ENCODE results near the gene RAF1. TPM values are rescaled to one million over a fixed set of nuclear protein-coding genes. Genes with fewer than 3 reads are reported as not detected.
"Not testable (repeated sequence)": the region's sequence is repeated elsewhere in the genome, so short reads cannot be mapped to it uniquely, and the experiment has no call there.

RAF1 gene
- total and polyA plus RNA-seq, 5 donors from 2014 or later: 54.1 to 133 (median 68.8) TPM

GRCh38 chr3:12543497-12543896 lies 120.4 kb downstream of the RAF1 start:
- DNase-seq; H3K27me3 ChIP-seq (ENCODE audit: control insufficient read depth, insufficient read depth, low read length); H3K4me1 Mint-ChIP-seq; H3K4me1 ChIP-seq (ENCODE audit: control insufficient read depth, insufficient read depth, low read length, poor library complexity, severe bottlenecking); H3K36me3 Mint-ChIP-seq; H3K27ac Mint-ChIP-seq; H3K27me3 Mint-ChIP-seq; H3K4me3 ChIP-seq (ENCODE audit: low read depth, low read length); H3K4me3 Mint-ChIP-seq; H3K9me3 ChIP-seq (ENCODE audit: control insufficient read depth in 2 of 2, low read length in 2 of 2); ATAC-seq (ENCODE audit: low read depth in 2 of 2); H3K27ac ChIP-seq (ENCODE audit: insufficient read depth, low read length, poor library complexity, severe bottlenecking); H3K9me3 Mint-ChIP-seq; H3K36me3 ChIP-seq (ENCODE audit: control insufficient read depth, insufficient read depth, low read length): not testable (repeated sequence)

GRCh38 chr3:12541625-12542024 lies 122.3 kb downstream of the RAF1 start:
- Mint-ChIP-seq H3K27ac (no peak overlapping the region), H3K36me3 (peaks cover 8% of the 10 kb centered on the region), H3K4me3 (no peak overlapping the region), H3K9me3 (no peaks in the 10 kb centered on the region), H3K4me1 (peaks cover 0 to 5% (median 0%) of the 10 kb centered on the region in 4 donors), H3K27me3 (no peaks in the 10 kb centered on the region)
- H3K9me3 ChIP-seq (ENCODE audit: control insufficient read depth in 2 of 2, low read length in 2 of 2): no peaks in the 10 kb centered on the region
- no peak overlapping the region for H3K4me3 ChIP-seq (ENCODE audit: low read depth, low read length)
- no peak overlapping the region for H3K27ac ChIP-seq (ENCODE audit: insufficient read depth, low read length, poor library complexity, severe bottlenecking)
- H3K36me3 ChIP-seq (ENCODE audit: control insufficient read depth, insufficient read depth, low read length): no peaks in the 10 kb centered on the region
- no peaks in the 10 kb centered on the region for H3K4me1 ChIP-seq (ENCODE audit: control insufficient read depth, insufficient read depth, low read length, poor library complexity, severe bottlenecking)
- ATAC-seq (ENCODE audit: low read depth in 2 of 2): no peak
- DNase-seq: no peak
- no peaks in the 10 kb centered on the region for H3K27me3 ChIP-seq (ENCODE audit: control insufficient read depth, insufficient read depth, low read length)

GRCh38 chr3:12536423-12536822 lies 127.5 kb downstream of the RAF1 start:
- no peaks in the 10 kb centered on the region for H3K9me3 ChIP-seq (ENCODE audit: control insufficient read depth in 2 of 2, low read length in 2 of 2)
- H3K9me3 Mint-ChIP-seq: no peaks in the 10 kb centered on the region
- no peak overlapping the region for H3K4me3 Mint-ChIP-seq
- no peaks in the 10 kb centered on the region for H3K27me3 Mint-ChIP-seq
- peaks cover 0 to 5% (median 0%) of the 10 kb centered on the region in 4 donors for H3K4me1 Mint-ChIP-seq
- H3K36me3 ChIP-seq (ENCODE audit: control insufficient read depth, insufficient read depth, low read length): peaks cover 5% of the 10 kb centered on the region
- no peak for DNase-seq
- no peak for ATAC-seq (ENCODE audit: low read depth in 2 of 2)
- H3K4me1 ChIP-seq (ENCODE audit: control insufficient read depth, insufficient read depth, low read length, poor library complexity, severe bottlenecking): no peaks in the 10 kb centered on the region
- no peak overlapping the region for H3K27ac ChIP-seq (ENCODE audit: insufficient read depth, low read length, poor library complexity, severe bottlenecking)
- H3K27ac Mint-ChIP-seq: no peak overlapping the region
- H3K36me3 Mint-ChIP-seq: peaks cover 21% of the 10 kb centered on the region
- H3K4me3 ChIP-seq (ENCODE audit: low read depth, low read length): no peak overlapping the region
- H3K27me3 ChIP-seq (ENCODE audit: control insufficient read depth, insufficient read depth, low read length): no peaks in the 10 kb centered on the region

Other genes with a start within 250 kb of the RAF1 start
- 7.8 TPM for gene TSEN2, start 179.6 kb downstream of the RAF1 start, total RNA-seq
- 10 to 100 TPM in 2 of 4 donors, 1 to 10 TPM in 2; 8.2 to 14.9 (median 12.1) TPM for gene TSEN2, start 179.6 kb downstream of the RAF1 start, polyA plus RNA-seq
- not detected for gene MKRN2OS, start 118.6 kb downstream of the RAF1 start, total RNA-seq
- under 1 TPM in 1 of 4 donors, not detected in 3; 0.21 TPM for gene MKRN2OS, start 118.6 kb downstream of the RAF1 start, polyA plus RNA-seq
- gene MKRN2, start 107.0 kb downstream of the RAF1 start, total RNA-seq: 24.6 TPM
- gene MKRN2, start 107.0 kb downstream of the RAF1 start, polyA plus RNA-seq: 10 to 100 TPM; 45.9 to 61.6 (median 54.0) TPM
- 4.4 TPM for gene TMEM40, start 95.1 kb upstream of the RAF1 start, total RNA-seq
- gene TMEM40, start 95.1 kb upstream of the RAF1 start, polyA plus RNA-seq: not detected
- gene CAND2, start 132.6 kb upstream of the RAF1 start, total RNA-seq: 0.72 TPM
- gene CAND2, start 132.6 kb upstream of the RAF1 start, polyA plus RNA-seq: under 1 TPM; 0.63 to 0.98 (median 0.83) TPM
- gene RPL32, start 177.4 kb upstream of the RAF1 start, total RNA-seq: 2,250 TPM
- gene RPL32, start 177.4 kb upstream of the RAF1 start, polyA plus RNA-seq: 1,000 to 10,000 TPM; 2,316 to 3,950 (median 3,295) TPM

All from CD4-positive, CD25-positive, alpha-beta regulatory T cell (primary cell).